ENCODE measurements around the gene ADM5.

The ADM5 gene

GRCh38 chr19:49683814-49684250 is 5.6 kb upstream of the ADM5 start:
- H3K79me2 ChIP-seq (ENCODE audit: control insufficient read depth, insufficient read depth, low read length, unreplicated experiment): peaks cover 23% of the 10 kb centered on the region
- peaks cover 15% of the 10 kb centered on the region for H3K4me1 ChIP-seq (ENCODE audit: control insufficient read depth, insufficient read depth, low read length, unreplicated experiment)
- H3K27ac ChIP-seq (ENCODE audit: low read depth, low read length): no peak overlapping the region
- H3K4me3 ChIP-seq (ENCODE audit: low read depth, low read length): no peak overlapping the region
- H3K36me3 ChIP-seq (ENCODE audit: insufficient read depth, low read length): peaks cover 3% of the 10 kb centered on the region; the same call in 1 of the 2 replicates
- H3K27me3 ChIP-seq (ENCODE audit: insufficient read depth, low read length): no peaks in the 10 kb centered on the region
- H2AFZ ChIP-seq (ENCODE audit: low read length, unreplicated experiment): no peak overlapping the region

GRCh38 chr19:49684251-49684982 is 5.0 kb upstream of the ADM5 start:
- H3K27ac ChIP-seq (ENCODE audit: low read depth, low read length): no peak overlapping the region
- H3K36me3 ChIP-seq (ENCODE audit: insufficient read depth, low read length): peaks cover 3% of the 10 kb centered on the region; the same call in 1 of the 2 replicates

GRCh38 chr19:49684983-49685553 is 4.3 kb upstream of the ADM5 start:
- Histone ChIP-seq H3K36me3 (ENCODE audit: insufficient read depth, low read length) (peaks cover 3% of the 10 kb centered on the region; the same call in 1 of the 2 replicates), H3K4me1 (ENCODE audit: control insufficient read depth, insufficient read depth, low read length, unreplicated experiment) (peaks cover 9% of the 10 kb centered on the region), H3K27ac (ENCODE audit: low read depth, low read length) (no peak overlapping the region), H3K27me3 (ENCODE audit: insufficient read depth, low read length) (no peaks in the 10 kb centered on the region), H2AFZ (ENCODE audit: low read length, unreplicated experiment) (no peak overlapping the region), H3K79me2 (ENCODE audit: control insufficient read depth, insufficient read depth, low read length, unreplicated experiment) (peaks cover 11% of the 10 kb centered on the region), H3K4me3 (ENCODE audit: low read depth, low read length) (no peak overlapping the region)

More at GRCh38 chr19:49684251-49684982, 5.0 kb upstream of the ADM5 start:
- H3K79me2 ChIP-seq (ENCODE audit: control insufficient read depth, insufficient read depth, low read length, unreplicated experiment): peaks cover 18% of the 10 kb centered on the region
- H3K4me3 ChIP-seq (ENCODE audit: low read depth, low read length): no peak overlapping the region
- no peak overlapping the region for H2AFZ ChIP-seq (ENCODE audit: low read length, unreplicated experiment)
- H3K4me1 ChIP-seq (ENCODE audit: control insufficient read depth, insufficient read depth, low read length, unreplicated experiment): peaks cover 11% of the 10 kb centered on the region
- H3K27me3 ChIP-seq (ENCODE audit: insufficient read depth, low read length): no peaks in the 10 kb centered on the region

GRCh38 chr19:49685845-49686332 is 3.5 kb upstream of the ADM5 start:
- Histone ChIP-seq H3K27me3 (ENCODE audit: insufficient read depth, low read length) (no peaks in the 10 kb centered on the region), H3K4me1 (ENCODE audit: control insufficient read depth, insufficient read depth, low read length, unreplicated experiment) (peaks cover 3% of the 10 kb centered on the region), H3K27ac (ENCODE audit: low read depth, low read length) (no peak overlapping the region), H2AFZ (ENCODE audit: low read length, unreplicated experiment) (no peak overlapping the region), H3K79me2 (ENCODE audit: control insufficient read depth, insufficient read depth, low read length, unreplicated experiment) (peaks cover 4% of the 10 kb centered on the region), H3K36me3 (ENCODE audit: insufficient read depth, low read length) (peaks cover 3% of the 10 kb centered on the region; the same call in 1 of the 2 replicates), H3K4me3 (ENCODE audit: low read depth, low read length) (no peak overlapping the region)

- Histone ChIP-seq H3K4me3 (ENCODE audit: low read depth, low read length) (no peak overlapping the region), H3K79me2 (ENCODE audit: control insufficient read depth, insufficient read depth, low read length, unreplicated experiment) (no peaks in the 10 kb centered on the region), H3K4me1 (ENCODE audit: control insufficient read depth, insufficient read depth, low read length, unreplicated experiment) (no peaks in the 10 kb centered on the region), H3K27me3 (ENCODE audit: insufficient read depth, low read length) (no peaks in the 10 kb centered on the region), H3K36me3 (ENCODE audit: insufficient read depth, low read length) (peaks cover 3% of the 10 kb centered on the region; the same call in 1 of the 2 replicates), H3K27ac (ENCODE audit: low read depth, low read length) (no peak overlapping the region), H2AFZ (ENCODE audit: low read length, unreplicated experiment) (no peak overlapping the region)
Observed at GRCh38 chr19:49686503-49687088, 2.8 kb upstream of the ADM5 start.

- H3K36me3 ChIP-seq (ENCODE audit: insufficient read depth, low read length): peaks cover 3% of the 10 kb centered on the region; the same call in 1 of the 2 replicates
- H3K27ac ChIP-seq (ENCODE audit: low read depth, low read length): no peak overlapping the region
- H3K4me3 ChIP-seq (ENCODE audit: low read depth, low read length): no peak overlapping the region
- H3K79me2 ChIP-seq (ENCODE audit: control insufficient read depth, insufficient read depth, low read length, unreplicated experiment): no peaks in the 10 kb centered on the region
- no peak overlapping the region for H2AFZ ChIP-seq (ENCODE audit: low read length, unreplicated experiment)
- no peaks in the 10 kb centered on the region for H3K4me1 ChIP-seq (ENCODE audit: control insufficient read depth, insufficient read depth, low read length, unreplicated experiment)
- H3K27me3 ChIP-seq (ENCODE audit: insufficient read depth, low read length): no peaks in the 10 kb centered on the region
Observed at GRCh38 chr19:49687150-49687549, 2.2 kb upstream of the ADM5 start.

GRCh38 chr19:49687566-49688316 is 1.7 kb upstream of the ADM5 start:
- no peaks in the 10 kb centered on the region for H3K79me2 ChIP-seq (ENCODE audit: control insufficient read depth, insufficient read depth, low read length, unreplicated experiment)
- 0 out of 2 replicates have a peak, but pooled peaks cover 3% of the 10 kb centered on the region for H3K36me3 ChIP-seq (ENCODE audit: insufficient read depth, low read length)
- no peak overlapping the region for H3K27ac ChIP-seq (ENCODE audit: low read depth, low read length)
- H3K4me1 ChIP-seq (ENCODE audit: control insufficient read depth, insufficient read depth, low read length, unreplicated experiment): no peaks in the 10 kb centered on the region
- no peak overlapping the region for H3K4me3 ChIP-seq (ENCODE audit: low read depth, low read length)
- H3K27me3 ChIP-seq (ENCODE audit: insufficient read depth, low read length): no peaks in the 10 kb centered on the region
- H2AFZ ChIP-seq (ENCODE audit: low read length, unreplicated experiment): no peak overlapping the region

- no peaks in the 10 kb centered on the region for H3K27me3 ChIP-seq (ENCODE audit: insufficient read depth, low read length)
- no peak overlapping the region for H2AFZ ChIP-seq (ENCODE audit: low read length, unreplicated experiment)
- H3K4me1 ChIP-seq (ENCODE audit: control insufficient read depth, insufficient read depth, low read length, unreplicated experiment): no peaks in the 10 kb centered on the region
- 0 out of 2 replicates have a peak, but pooled peaks cover 3% of the 10 kb centered on the region for H3K36me3 ChIP-seq (ENCODE audit: insufficient read depth, low read length)
- no peak overlapping the region for H3K4me3 ChIP-seq (ENCODE audit: low read depth, low read length)
- H3K27ac ChIP-seq (ENCODE audit: low read depth, low read length): no peak overlapping the region
- H3K79me2 ChIP-seq (ENCODE audit: control insufficient read depth, insufficient read depth, low read length, unreplicated experiment): no peaks in the 10 kb centered on the region
Observed at GRCh38 chr19:49688531-49689132, 762 bp upstream of the ADM5 start.

- peak overlapping the region; percentile 29; the same call in 1 of the 2 replicates for H3K27ac ChIP-seq (ENCODE audit: low read depth, low read length)
- no peaks in the 10 kb centered on the region for H3K79me2 ChIP-seq (ENCODE audit: control insufficient read depth, insufficient read depth, low read length, unreplicated experiment)
- H3K4me1 ChIP-seq (ENCODE audit: control insufficient read depth, insufficient read depth, low read length, unreplicated experiment): no peaks in the 10 kb centered on the region
- H3K27me3 ChIP-seq (ENCODE audit: insufficient read depth, low read length): no peaks in the 10 kb centered on the region
- peak overlapping the region; percentile 81 for H3K4me3 ChIP-seq (ENCODE audit: low read depth, low read length)
- no peaks in the 10 kb centered on the region for H3K36me3 ChIP-seq (ENCODE audit: insufficient read depth, low read length)
- H2AFZ ChIP-seq (ENCODE audit: low read length, unreplicated experiment): peak overlapping the region; percentile 84
Observed at GRCh38 chr19:49690079-49690655, 773 bp downstream of the ADM5 start.
